Fibroblast of lung (primary cell): ENCODE results near the gene FADS6. TPM values are rescaled to one million over a fixed set of nuclear protein-coding genes. Genes with fewer than 3 reads are reported as not detected.
"Not testable (repeated sequence)": the region's sequence is repeated elsewhere in the genome, so short reads cannot be mapped to it uniquely, and the experiment has no call there.

Source experiments
- DNase-seq, 2 donors: peaks; one replicate each; pipeline versions ENCODE4 v3.0.0 to v3.0.0-alpha.2; 2010; ENCODE audit warnings: low read depth in 2 of 2
- H2AFZ ChIP-seq: 2 replicates; pipeline ENCODE4 v1.5.1; 2012; ENCODE audit warnings: low read length, control low read depth, inconsistent platforms
- H3K27ac ChIP-seq: 2 replicates; pipeline ENCODE4 v1.5.1; 2011; ENCODE audit warnings: low read length, control low read depth; ENCODE audit not compliant: insufficient read depth
- H3K27me3 ChIP-seq: 2 replicates; pipeline ENCODE4 v1.5.1; 2011; ENCODE audit warnings: mild to moderate bottlenecking, low read length; ENCODE audit not compliant: control insufficient read depth, insufficient read depth
- H3K36me3 ChIP-seq: 2 replicates; pipeline ENCODE4 v1.5.1; 2011; ENCODE audit warnings: low read length; ENCODE audit not compliant: control insufficient read depth, insufficient read depth
- H3K4me1 ChIP-seq: 2 replicates; pipeline ENCODE4 v1.5.1; 2011; ENCODE audit warnings: low read length; ENCODE audit not compliant: control insufficient read depth, insufficient read depth; ENCODE audit errors: extremely low read depth
- H3K4me2 ChIP-seq: 2 replicates; pipeline ENCODE4 v1.5.1; 2011; ENCODE audit warnings: low read length, control low read depth; ENCODE audit not compliant: insufficient read depth; ENCODE audit errors: extremely low read depth
- H3K4me3 ChIP-seq, 4 experiments: fragments of 200-600 bp in 1 of 4; sonication (generic) in 1 of 4; replicated peaks in 1 of 4; 2 replicates each; pipeline ENCODE4 v1.5.1; 2011 to 2016; ENCODE audit warnings: low read length in 4 of 4, low read depth in 3 of 4, mild to moderate bottlenecking in 3 of 4, control low read depth in 2 of 4, inconsistent platforms in 1 of 4, mixed read lengths in 1 of 4; ENCODE audit not compliant: insufficient read depth in 1 of 4; ENCODE audit errors: control extremely low read depth in 1 of 4
- H3K79me2 ChIP-seq: 2 replicates; pipeline ENCODE4 v1.5.1; 2012; ENCODE audit warnings: mild to moderate bottlenecking, low read length, inconsistent platforms; ENCODE audit not compliant: control insufficient read depth, insufficient read depth
- H3K9ac ChIP-seq: 2 replicates; pipeline ENCODE4 v1.5.1; 2011; ENCODE audit warnings: mild to moderate bottlenecking, low read length, control low read depth; ENCODE audit not compliant: insufficient read depth
- H3K9me3 ChIP-seq: 2 replicates; pipeline ENCODE4 v1.5.1; 2012; ENCODE audit warnings: low read depth, low read length; ENCODE audit not compliant: control insufficient read depth, insufficient read depth
- H4K20me1 ChIP-seq: 2 replicates; pipeline ENCODE4 v1.5.1; 2011; ENCODE audit warnings: low read length; ENCODE audit not compliant: control insufficient read depth, insufficient read depth; ENCODE audit errors: extremely low read depth
- CTCF ChIP-seq, 2 donors: IDR thresholded peaks in 1 of 2; conservative IDR thresholded peaks in 1 of 2; 1 replicate in 1 of 2; 2 replicates in 1 of 2; pipeline ENCODE4 v1.5.1; 2011 to 2012; ENCODE audit warnings: low read length in 2 of 2, control low read depth in 1 of 2, inconsistent platforms in 1 of 2, low read depth in 1 of 2, mild to moderate bottlenecking in 1 of 2
- EZH2 ChIP-seq: IDR thresholded peaks from 2 replicates; pipeline ENCODE4 v1.5.1; 2012; ENCODE audit warnings: low read length, control low read depth, mild to moderate bottlenecking; ENCODE audit errors: missing control alignments
- polyA plus RNA-seq, 2 donors: library from polyadenylated mRNA; depleted of rRNA in 1 of 2; stranded (reverse) in 1 of 2; unstranded in 1 of 2; fragments of >200 nt; gene quantifications; 2 replicates each; pipeline ENCODE4 v1.2.1, GENCODE V29; 2011 to 2012; ENCODE audit warnings: missing spikeins in 1 of 2
- total RNA-seq: library from RNA; depleted of rRNA; stranded (reverse); fragments of >200 nt; gene quantifications from 2 replicates; pipeline ENCODE4 v1.2.1, GENCODE V29; 2014

The FADS6 gene
- total and polyA plus RNA-seq, 2 donors (not counting 1 experiment from before 2014, with no cell fraction given): not detected

GRCh38 chr17:74871356-74872076 lies 21.9 kb downstream of the FADS6 start:
- no peak for TF ChIP-seq CTCF (conservative IDR thresholded peaks at IDR 0.05 in 1 of 2, IDR thresholded peaks at IDR 0.05 in 1 of 2; ENCODE audit: low read depth in 1 of 2, low read length in 2 of 2)
- no peak for TF ChIP-seq EZH2
- no peaks in the 10 kb centered on the region for H3K79me2 ChIP-seq

GRCh38 chr17:74870512-74870911 lies 22.9 kb downstream of the FADS6 start:
- Histone ChIP-seq H3K4me1 (peaks cover 7% of the 10 kb centered on the region), H3K27ac (no peak overlapping the region), H3K27me3 (no peaks in the 10 kb centered on the region), H3K9ac (no peak overlapping the region), H3K4me3 (no peak overlapping the region), H3K79me2 (no peaks in the 10 kb centered on the region), H4K20me1 (no peaks in the 10 kb centered on the region), H2AFZ (no peak overlapping the region), H3K4me2 (no peak overlapping the region), H3K36me3 (peaks cover 3% of the 10 kb centered on the region), H3K9me3 (no peaks in the 10 kb centered on the region)
- peak; percentile 36 to 63 for DNase-seq
- TF ChIP-seq CTCF (conservative IDR thresholded peaks at IDR 0.05 in 1 of 2, IDR thresholded peaks at IDR 0.05 in 1 of 2; ENCODE audit: low read depth in 1 of 2, low read length in 2 of 2) (no peak), EZH2 (no peak)

More at GRCh38 chr17:74871356-74872076, 21.9 kb downstream of the FADS6 start:
- H3K27ac ChIP-seq: no peak overlapping the region
- H3K27me3 ChIP-seq: no peaks in the 10 kb centered on the region
- peaks cover 7% of the 10 kb centered on the region for H3K4me1 ChIP-seq
- no peaks in the 10 kb centered on the region for H4K20me1 ChIP-seq
- H3K4me2 ChIP-seq: peak overlapping the region; percentile 93
- H2AFZ ChIP-seq: no peak overlapping the region
- H3K9me3 ChIP-seq: no peaks in the 10 kb centered on the region
- H3K4me3 ChIP-seq: peak overlapping the region in 2 of 4 experiments; percentile 71 to 97
- no peak overlapping the region for H3K9ac ChIP-seq
- no peak for DNase-seq
- H3K36me3 ChIP-seq: peaks cover 3% of the 10 kb centered on the region

- H3K9me3 ChIP-seq, H3K4me3 ChIP-seq, H3K79me2 ChIP-seq, H4K20me1 ChIP-seq, DNase-seq, H3K4me1 ChIP-seq, H3K36me3 ChIP-seq, H3K9ac ChIP-seq, H3K27ac ChIP-seq, H2AFZ ChIP-seq, H3K27me3 ChIP-seq, H3K4me2 ChIP-seq: not testable (repeated sequence)
Observed at GRCh38 chr17:74870028-74870427, 23.4 kb downstream of the FADS6 start.
